Activated CD4-positive, CD25-positive, alpha-beta regulatory T cell treated with anti-CD3 and anti-CD28 coated beads, Interleukin-2, amount 50 U/mL, for 24 hours (primary cell): ENCODE data around the gene TARP.
"Not testable (repeated sequence)": the region's sequence is repeated elsewhere in the genome, so short reads cannot be mapped to it uniquely, and the experiment has no call there.

ENCODE experiments used
- ATAC-seq, 2 donors: fragments of 150-1000 bp; cut with Tn5 transposase; one replicate each; pipeline ENCODE4 v1.10.0; 2021; ENCODE audit warnings: mild to moderate bottlenecking in 1 of 2, moderate library complexity in 1 of 2

The TARP gene

DNA sequence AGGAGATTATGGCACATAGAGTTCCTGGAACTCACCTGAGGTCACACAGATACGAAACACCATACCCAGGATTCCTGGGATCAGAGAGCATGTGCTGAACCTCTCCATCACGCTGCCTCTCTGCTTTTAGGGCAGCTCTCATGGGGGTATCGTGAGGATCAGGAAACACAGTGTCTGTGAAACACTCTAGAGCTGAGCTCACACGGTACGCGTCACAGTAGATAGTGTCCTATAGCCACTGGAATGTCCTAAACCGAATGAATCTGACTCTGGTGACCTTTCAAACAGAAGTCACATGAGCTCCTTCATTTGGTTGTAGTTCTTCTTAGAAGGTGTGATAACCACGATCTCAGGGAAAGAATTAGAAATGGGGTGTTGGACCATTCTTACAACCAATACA, 14.3 kb downstream of the TARP start:
- ATAC-seq: not testable (repeated sequence)

GRCh38 chr7:38257350-38257677, 16.1 kb downstream of the TARP start:
- ATAC-seq: no peak

DNA sequence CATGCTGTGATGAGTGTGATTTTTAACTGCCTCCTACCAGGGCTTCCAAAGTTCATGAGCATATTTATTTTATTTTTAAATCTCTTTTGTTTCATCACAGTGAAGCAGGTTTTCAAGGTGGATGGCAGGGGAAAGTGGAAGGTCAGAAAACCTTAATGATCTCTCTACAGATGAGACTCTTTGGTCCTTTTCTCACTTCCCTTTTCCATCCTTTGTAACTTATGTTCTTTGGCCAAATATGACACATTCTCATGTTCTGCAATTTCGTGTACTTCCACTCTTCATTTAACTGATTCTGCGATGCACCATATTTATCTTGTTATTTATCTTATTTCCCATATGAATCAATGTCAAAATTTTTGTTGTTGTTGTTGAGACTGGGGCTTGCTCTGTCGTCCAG, 23.6 kb downstream of the TARP start:
- not testable (repeated sequence) for ATAC-seq

DNA sequence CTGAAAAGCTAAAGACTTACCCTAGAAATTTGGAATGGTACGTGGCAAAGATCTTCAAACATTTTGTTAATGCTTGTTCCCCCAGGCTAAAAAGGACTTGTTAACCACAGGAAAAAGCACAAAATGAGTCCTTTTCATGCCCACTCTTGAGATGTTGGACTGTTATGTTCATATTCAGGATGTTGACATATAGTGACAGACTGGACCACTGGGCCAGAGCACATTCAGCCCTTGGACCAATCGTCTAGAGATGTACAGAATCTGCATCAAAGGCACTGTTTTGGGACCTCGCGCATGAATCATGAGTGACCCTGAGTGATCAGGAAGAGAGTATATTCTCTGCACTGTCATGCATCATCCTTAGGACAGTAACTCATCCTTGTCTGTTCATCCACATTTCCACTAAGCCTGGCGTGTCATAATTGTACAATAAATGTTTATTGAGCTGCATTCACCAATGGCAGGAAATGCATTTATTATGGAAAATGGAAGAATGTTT, 25.3 kb downstream of the TARP start:
- ATAC-seq: no peak

- ATAC-seq: no peak
Observed at GRCh38 chr7:38245409-38245977, 27.9 kb downstream of the TARP start.

DNA sequence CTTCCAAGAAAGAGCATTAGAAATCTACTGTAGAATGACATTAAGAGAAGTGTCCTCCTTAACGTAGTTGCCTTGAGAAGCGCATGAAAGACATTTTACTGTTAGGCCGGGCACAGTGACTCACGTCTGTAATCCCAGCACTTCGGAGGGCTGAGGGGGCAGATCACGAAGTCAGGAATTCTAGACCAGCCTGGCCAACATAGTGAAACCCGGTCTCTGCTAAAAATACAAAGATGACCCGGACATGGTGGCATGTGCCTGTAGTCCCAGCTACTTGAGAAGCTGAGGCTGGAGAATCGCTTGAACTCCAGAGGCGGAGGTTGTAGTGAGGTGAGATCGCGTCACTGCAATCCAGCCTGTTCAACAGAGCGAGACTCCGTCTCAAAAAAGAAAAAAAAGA, 28.9 kb downstream of the TARP start:
- ATAC-seq: no peak

DNA sequence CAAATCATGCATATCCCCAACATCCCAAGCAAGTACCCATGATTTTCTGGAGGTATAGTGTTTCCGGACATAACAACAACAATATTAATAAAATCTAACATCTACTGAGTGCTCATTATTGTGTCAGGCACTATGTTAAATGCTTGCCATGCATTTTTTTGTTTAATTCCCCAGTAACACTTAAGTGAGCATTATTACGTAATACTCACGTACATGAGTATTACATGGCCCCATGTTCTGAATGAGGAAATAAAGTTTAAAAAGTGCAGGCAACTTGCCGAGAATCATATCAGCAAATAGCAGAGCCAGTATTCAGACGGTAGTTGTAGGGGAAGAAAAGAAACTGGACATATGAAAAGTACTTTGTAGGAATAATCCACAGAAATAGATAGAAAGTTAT, 30.1 kb downstream of the TARP start:
- ATAC-seq: not testable (repeated sequence)

GRCh38 chr7:38242814-38243213, 30.6 kb downstream of the TARP start:
- no peak for ATAC-seq

GRCh38 chr7:38241071-38241470, 32.4 kb downstream of the TARP start:
- no peak for ATAC-seq

GRCh38 chr7:38239129-38239528, 34.3 kb downstream of the TARP start:
- ATAC-seq: not testable (repeated sequence)

GRCh38 chr7:38235606-38236005, 37.8 kb downstream of the TARP start:
- ATAC-seq: no peak

GRCh38 chr7:38234759-38235158, 38.7 kb downstream of the TARP start:
- not testable (repeated sequence) for ATAC-seq

DNA sequence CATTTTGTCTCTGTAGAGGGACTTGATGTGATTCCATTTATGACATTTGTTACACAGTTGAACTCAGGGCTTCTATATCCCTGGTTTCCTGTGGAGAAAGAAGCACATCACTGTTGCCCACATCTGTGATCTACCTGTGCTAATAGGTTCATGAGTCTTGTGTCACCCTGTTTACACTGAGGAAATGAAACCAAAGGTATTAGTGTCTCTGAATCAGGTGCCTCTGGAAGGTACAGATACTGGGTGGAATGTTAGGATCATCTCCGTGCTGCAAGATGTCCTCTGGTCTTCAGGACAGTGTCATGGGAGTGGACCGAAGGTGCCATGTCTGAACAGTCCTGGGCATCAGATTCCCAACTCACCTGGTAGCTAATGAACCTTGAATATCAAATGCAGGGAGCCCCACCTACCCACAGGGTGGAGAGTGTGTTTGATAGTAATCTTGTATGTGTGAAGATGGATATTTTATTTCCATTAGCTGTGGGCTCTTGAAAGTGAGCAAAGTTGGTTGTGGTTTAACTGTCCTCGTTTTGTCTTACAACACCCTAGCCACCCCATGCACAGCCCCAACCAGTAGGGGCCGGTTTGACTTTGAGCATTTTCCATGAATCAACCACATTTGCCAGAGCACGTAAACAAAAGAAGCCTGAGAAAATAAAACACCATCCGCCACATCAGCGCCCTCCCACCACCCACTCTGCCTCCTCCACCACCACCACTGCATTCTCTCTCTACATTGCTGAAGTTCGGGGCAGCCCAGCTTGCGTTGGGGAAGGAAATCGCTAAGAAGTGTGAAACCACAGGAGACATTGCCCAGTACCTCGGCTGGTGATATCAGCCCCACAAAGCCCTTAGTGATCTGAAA, 40.7 kb downstream of the TARP start:
- peak; percentile 78 to 83 for ATAC-seq

GRCh38 chr7:38229884-38230642, 43.4 kb downstream of the TARP start:
- no peak for ATAC-seq

GRCh38 chr7:38229386-38229785, 44.0 kb downstream of the TARP start:
- ATAC-seq: no peak

- ATAC-seq: no peak
Observed at GRCh38 chr7:38224392-38224791, 49.0 kb downstream of the TARP start.

- ATAC-seq: no peak
Observed at GRCh38 chr7:38223306-38223705, 50.1 kb downstream of the TARP start.

- peak; percentile 27 to 69 for ATAC-seq
Observed at GRCh38 chr7:38222481-38223096, 50.8 kb downstream of the TARP start.

- peak; percentile 55 to 59 for ATAC-seq
Observed at GRCh38 chr7:38220452-38220851, 53.0 kb downstream of the TARP start.

DNA sequence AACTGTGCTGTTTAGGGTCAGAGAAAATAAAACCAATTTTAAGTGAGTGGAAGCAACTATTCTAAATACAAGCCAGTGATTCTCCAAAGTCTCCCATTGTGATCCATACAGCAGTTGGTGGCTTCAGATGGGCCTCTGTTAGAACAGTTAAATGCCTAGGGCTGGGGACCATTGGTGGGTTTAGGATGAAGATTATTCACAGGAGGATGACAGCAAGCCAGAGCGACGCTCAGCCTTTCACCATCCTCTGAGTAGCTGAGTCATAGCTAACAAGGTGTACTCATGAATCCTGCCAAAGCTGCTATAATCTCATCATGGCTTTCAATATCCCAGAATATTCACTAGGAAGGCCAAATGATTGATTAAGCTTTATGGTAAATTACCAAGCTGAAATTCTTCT, 55.8 kb downstream of the TARP start:
- ATAC-seq: no peak

DNA sequence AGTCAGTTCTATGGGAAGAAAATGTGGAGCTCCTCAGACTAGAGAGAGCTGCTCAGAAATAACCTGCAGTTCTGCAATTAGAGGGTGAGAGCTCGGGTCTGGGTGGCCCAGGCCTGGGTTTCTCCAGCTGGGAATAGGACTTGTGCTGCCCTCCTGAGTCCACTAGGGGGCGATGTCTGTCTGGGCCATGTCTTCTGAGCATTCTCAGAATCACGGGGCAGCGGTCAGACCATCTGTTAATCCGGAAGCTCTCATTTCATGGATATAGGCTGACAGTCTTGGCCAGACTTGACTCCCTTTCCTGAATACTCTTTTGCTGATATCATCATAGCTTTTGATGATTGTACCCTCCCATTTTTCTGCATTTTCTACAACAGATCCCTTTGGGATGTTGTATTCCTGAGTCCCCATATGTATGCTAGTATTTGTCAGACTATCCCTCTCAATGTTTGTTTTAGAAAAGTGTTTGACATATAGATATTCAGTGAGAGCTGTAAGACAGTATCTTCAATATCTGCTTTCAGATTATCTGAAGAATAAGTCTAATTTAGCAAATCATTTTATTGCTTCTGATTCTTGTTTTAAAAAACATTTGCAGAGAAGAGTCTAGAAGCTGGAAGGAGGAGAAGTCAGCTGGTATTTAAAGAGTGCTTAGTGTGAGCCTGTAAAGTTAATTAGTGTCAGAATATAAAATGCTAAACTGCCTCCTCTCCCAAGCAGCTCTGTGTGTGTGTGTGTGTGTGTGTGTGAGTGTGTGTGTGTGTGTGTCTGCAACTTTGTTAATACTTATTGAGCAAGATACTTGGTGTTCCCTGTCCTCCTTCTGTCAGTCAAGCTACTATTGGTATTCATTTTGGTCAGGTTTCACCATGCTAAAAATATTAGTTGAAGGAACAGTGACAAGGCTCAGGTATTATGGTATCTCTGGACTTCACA, 57.4 kb downstream of the TARP start:
- ATAC-seq: peak; percentile 64 to 81

GRCh38 chr7:38215115-38215514, 58.3 kb downstream of the TARP start:
- no peak for ATAC-seq
